Stimulated activated CD8-positive, alpha-beta memory T cell treated with anti-CD3 and anti-CD28 coated beads, Interleukin-4, amount 100 ng/mL, for 4 hours (primary cell): ENCODE measurements around the gene NAA80.

ENCODE experiments used
- DNase-seq, 2 donors: peaks; one replicate each; pipeline ENCODE4 v3.0.0-alpha.2; 2020; ENCODE audit warnings: low read depth in 2 of 2, low spot score in 1 of 2

NAA80 gene

DNA sequence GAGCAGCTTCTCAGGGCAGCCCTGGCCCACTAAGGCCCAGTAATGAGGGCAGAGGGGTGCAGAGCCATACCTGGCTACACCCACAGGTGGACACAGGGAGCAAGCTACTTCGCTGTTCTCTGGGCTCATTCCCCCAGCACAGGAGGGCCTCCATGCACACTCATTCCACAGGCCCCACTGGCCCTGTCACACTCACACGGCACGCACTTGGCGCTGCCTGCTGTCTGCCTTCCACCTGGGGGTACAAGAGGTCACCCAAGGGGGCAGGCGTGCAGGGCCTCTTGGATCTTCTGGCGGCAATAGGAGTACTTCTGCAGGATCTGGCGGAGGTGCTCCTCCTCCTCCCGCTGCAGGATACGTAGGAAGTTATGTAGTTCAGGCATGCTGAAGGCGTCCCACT is 31.1 kb upstream of the NAA80 start:
- DNase-seq = no peak

DNA sequence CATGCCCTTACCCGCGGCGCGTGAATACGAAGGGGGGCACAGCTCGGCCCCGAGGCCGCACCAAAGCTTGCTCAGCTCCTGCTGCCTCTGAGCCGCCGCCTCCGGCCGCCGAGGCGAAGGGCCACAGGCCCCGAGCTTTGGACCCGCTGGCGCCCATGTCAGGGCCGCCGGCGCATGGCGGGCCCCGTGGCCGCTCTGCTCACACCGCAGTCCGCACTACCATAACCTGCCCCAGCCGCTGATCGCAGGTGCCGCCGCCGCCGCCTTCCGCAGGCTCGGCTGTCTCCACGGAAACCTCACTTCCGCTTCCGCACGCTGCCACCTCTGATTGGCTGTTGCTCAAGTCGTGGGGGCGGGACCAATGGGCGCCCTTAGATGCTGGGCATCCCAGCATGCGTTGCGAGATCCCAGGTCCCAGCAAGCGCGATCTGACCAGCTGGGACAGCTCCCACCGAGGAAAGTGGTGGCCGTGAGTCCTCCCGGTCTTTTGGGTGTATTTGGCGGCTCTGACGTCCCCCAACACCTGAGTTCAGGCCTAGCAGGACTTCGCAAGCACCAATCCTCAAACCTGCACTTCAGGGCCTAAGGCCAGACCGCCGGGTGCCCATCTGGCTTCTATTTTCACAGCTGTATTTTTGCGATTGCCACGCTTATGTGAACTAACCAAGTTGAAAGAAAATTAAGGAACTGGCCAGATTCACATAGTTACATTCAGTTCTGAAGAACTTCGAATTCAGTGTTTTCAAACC is 28.9 kb upstream of the NAA80 start, which contains the start of gene TUSC2:
Gene TUSC2 (minus strand): TSS at position 281 of the 749 bp plus-strand sequence. CDS start 124 bp downstream, at position 157.
- peak; percentile 89 to 90 for DNase-seq

DNA sequence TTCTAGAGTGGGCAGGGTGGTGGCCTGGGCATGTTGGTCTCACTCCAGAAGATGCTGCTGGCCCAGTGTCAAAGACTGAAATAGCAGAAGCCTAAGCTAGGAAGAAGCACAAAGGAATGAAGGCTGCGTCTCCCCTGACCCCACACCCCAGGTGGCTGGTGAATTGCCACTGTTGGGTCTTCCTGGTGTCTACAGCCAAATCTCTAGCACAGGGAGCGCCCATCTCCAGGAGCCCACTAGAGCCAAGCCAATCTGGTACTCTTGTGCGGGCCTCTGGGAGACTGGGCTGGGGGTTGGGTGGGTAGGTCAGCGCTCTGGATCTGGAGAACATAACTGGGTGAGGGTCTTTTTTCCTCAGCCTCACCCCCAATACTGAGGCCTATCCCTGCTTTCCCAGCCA is 27.9 kb upstream of the NAA80 start:
- no peak for DNase-seq

DNA sequence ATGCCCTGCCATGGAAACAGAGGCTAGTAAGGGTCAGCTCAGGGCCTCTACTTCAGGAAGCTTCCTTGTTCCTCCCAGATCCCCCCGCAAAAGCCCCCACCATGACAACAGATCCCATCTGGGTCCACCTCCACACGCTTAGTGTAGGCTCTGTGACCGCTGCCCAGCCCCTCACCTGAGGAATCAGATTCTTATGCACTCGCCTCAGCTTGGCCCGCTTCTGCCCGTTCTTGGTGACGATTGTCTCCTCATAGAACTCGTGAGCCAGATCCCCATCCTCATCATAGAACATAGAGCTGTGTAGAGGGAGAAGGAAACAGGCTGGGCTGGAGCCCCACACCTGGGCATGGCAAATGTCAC is 27.0 kb upstream of the NAA80 start:
- DNase-seq = no peak

DNA sequence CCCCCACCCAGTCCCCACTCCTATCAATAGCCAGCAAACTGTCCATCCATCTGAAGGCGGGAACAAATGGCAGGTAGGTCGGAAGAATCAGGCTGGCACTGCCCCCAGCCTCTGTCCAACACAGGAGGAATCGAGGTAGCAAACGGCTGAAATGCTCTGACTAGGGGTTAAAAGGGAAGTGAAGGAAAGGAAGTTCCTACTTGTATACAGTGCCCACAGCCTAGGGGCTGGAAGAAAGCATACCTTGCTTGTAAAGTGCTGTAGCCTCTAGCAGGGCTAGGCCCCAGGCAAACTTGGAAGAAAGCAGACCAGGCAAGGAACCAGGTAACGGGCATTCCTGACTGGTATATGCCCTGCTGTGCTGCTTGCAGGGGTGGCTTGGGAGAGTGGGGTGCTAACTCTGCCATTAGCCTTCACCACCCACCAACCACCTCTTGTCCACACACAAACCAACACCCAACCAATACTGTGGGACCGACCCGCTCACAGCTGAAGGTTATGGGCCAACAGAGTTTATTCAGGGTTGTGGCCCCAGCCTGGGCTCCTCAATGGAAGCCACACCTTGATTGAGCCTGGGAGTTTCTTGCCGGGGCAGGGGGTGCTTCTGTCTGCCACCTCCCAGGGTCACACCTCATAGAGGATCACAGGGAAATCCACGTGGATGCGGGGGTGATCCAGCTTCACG is 26.4 kb upstream of the NAA80 start:
- DNase-seq = no peak

DNA sequence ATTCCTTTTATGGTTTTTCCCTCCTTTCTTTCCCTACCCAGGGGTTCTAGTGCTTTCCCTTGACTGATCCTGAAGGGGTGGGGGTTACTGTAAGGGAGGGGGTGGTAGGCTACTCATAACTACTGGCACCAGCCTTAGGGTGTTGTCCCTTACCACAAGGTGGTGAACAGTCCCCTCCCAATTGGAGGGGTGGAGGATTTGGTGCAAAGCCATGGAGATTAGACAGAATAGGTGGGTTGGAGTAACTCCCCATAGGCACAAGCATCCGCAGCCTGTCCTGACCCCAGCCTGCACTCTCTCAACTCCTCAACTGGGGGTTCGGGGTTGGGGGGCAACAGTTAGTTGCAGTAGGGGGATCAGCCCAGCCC is 25.9 kb upstream of the NAA80 start:
- DNase-seq = no peak

DNA sequence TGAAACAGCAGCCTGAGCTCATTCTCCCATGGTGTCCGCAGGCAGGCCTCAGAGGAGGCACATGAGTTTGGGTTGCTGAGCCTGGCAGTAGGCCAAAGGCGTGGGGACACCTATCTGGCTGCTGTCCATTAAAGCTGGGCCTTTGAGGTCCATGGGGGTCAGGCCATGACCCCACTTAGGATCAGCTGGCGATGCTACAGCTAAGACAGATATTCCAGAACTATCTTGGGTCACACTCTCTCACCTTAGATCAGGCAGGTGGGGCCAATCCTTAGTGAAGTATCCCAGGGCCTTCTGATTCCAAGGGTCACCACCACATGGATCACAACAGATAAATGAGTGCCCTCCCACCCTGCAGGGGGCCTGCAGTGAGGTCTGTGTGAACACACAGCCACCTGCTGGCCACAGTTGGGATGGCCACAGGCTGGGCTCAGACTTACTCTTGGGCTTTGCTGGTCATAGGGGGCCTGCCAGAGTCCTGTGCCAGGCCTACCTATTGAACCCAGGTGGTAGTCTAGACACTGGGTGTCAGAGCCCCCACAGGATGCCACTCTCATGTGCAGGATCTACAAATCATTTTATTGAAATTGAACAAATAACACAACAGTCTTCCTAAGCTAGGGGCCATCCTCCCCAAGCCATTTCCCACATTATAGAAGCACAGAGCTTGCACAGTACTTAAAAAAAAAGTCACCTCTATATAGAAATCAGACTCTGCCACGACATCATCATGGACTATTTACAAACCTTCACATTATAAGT is 25.3 kb upstream of the NAA80 start:
- peak in 1 of 2 donors; percentile 33 for DNase-seq

DNA sequence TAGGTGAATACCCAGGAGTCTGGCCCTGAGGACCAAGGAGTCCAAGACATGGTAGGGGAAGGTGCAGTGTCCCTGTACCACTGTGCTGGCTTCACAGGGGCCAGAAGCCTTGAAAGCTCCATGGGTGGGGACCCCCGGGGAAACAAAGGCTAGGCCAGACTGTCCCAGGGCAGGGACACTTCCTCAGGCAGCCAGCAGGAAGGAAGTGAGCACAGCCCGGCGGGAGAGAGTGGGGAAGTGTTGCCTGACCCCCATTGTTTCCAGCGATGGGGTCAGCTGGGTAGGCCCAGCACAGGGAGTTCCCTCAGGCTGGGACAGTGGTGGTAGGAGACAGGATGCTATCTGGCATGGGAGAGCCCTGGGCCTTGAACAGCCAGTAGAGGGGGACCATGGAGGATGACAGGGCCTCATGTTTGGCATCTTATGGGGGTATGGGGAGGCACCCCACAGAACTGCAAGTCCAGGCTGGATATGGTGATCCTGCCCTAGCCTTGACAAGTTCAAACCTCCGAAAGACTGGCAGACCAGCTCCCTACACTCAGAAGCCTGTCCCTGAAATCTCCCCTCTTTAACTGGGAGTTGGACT is 24.5 kb upstream of the NAA80 start:
- DNase-seq = no peak

DNA sequence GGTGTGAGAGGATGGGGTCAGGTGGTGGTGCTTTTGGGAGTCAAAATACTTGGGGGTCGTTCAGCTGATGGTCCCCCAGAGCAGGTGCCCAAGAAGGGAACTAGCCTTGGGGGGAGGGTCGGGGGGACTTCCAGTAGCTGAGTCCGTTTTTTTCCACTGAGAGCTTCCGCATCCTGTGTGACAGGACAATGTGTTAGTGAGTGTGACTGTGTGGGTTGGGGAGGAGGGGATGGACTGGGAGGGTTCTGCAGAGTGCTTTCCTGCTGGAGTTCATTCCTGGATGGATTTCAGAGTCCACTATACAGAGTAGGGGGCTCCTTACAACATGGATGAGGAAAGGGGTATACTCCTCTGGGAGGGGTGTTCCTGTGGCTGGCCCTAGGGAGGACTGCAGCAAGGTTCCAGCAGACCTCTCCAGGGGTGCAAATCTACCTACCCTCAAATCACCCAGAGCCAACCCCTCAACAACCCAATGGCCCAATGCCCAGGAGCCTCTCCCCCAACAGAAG is 23.9 kb upstream of the NAA80 start:
- no peak for DNase-seq

DNA sequence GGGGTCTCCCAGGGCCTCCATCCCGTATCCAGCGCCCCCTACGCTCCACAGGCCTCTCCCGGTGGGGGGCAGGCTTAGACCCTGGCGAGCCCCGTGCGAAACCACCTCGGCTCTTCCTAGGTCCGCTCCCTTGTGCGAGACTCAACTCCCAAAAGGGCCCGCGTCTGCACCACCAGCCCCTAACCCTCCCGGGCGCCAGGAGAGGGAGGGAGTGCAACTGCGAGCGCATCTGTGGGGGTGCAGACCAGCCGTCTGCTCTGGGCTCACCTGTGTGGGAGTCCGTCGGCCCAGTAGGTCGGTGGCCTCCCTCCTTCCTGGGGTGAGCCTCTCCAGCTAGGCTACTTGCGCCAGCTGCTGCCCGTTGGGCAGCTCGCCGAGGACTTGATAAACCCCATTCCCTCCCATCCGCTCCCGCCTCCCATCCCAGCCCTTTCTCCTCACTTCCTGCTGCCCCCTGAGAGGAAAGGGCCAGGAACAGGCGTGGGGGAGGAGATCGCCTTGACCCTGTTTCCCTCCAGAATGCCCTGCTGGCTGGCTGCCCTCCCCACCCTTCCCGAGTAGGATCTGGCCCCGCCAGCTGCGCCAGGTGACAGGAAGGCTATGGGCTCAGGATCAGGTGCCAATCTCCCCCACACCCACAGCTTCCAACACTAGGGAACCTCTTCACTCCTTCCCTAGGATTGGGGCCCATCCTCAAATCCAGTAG is 23.3 kb upstream of the NAA80 start, which contains the start of gene HYAL2:
Gene HYAL2 (minus strand): TSS at position 360 of the 706 bp plus-strand sequence. CDS start 2,256 bp downstream, outside the sequence.
- no peak for DNase-seq

DNA sequence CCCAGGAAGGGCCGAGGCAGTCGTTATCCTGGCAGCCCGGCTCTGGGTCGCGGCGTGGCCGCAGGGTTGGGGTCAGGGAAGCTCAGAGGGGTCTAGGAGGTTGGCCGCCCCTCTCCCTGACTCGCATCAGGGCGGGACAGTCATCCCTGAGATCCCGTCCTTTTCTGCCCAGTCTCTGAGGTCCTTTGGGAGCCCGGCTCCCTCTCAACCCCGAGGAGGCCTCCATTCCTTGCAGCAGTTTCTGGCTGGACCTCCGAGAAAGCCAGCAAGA is 22.8 kb upstream of the NAA80 start:
- no peak for DNase-seq

DNA sequence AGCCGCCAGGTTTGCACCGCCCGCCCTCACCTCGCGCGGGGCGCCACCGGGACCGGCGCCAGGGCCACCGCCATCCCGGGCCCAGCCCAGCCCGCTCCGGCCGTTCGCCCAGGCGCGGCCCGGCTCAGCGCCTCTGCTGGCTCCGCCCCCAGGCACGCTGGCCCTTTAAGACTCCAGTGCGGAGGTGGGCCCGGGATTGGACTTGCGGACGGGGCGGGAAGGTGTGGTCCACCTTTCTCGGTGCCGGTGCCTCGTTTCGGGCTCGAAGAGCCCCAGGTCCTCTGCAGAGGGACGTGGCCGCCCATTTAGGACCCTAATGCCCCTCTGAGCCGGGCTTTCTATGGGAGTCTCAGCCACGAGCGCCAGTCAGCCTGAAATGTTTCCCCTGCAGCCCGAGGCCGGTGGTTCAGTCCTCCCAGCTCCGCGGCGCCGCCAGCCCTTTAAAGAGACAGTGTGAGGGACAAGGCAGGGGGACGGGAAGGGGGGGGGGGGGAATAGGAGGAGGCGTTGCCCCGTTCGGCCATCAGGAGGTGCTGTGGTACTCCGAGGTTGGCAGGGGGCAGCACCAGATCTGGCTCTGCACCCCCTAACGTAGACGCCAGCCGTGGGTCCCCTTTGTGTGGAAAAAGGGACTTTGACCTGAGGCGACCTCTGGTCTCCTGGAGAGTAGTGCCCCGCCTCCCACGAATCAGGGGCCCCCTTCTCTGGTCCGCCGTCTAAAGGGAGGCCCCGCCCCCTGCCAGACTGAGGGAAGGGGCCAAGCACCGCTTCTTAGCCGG is 22.3 kb upstream of the NAA80 start:
- DNase-seq = peak; percentile 59 to 65

DNA sequence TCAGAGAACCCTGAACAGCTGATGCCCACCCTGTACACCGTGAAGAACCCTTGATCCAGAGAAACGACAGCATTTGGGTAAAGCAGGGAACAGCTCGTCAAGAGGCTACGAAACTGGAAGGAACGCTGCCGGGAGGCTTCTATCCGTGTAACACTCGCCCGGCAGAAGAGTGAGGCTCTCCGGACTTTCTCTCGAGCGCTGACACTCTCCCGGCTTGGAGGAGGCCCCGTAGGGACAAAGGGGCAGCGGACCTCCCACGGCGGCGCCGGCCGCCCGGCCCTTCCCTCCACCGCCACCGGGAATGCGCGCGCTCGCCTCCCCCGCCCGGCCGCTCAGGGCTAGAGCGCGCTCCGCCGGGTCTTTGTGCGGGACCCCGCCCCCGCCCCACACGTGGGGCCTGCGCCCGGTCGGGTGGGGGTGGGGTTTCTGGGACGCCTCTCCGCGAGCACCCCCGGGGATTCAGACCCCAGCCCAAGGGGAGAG is 21.7 kb upstream of the NAA80 start:
- peak in 1 of 2 donors; percentile 35 for DNase-seq

DNA sequence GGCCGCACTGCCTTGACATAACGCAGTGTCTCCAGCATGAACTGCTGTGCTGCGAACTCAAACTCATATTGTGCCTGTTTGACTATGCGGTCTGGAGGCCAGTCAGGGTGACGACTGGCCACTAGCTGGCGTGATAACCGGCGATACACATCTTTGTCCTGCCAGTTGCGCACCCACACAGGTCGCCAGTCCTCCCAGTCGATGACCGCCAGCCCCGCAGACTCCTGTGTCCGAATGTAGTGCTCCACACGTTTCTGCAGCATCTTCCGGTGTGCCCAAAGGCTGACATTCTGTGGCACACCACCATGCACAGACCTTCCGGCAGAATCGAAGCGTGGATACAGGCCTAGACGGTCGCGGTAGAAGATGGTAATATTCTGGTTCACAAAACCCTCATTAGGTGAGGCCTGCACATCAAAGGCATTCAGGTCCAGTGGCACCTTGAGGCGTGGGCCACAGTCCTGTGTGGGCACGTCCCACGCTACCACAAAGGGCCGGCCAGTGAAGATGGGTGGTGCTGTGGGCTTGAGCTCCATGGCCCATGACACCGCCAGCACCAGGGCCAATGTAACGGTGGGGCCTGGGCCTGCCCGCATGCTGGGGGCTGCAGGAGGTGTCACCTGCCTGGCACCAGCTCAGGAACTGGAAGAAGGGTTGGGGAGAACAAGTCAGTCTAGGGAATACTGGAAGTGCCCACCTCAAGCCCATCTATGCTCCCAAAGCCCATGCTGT is 20.9 kb upstream of the NAA80 start:
- DNase-seq = no peak

DNA sequence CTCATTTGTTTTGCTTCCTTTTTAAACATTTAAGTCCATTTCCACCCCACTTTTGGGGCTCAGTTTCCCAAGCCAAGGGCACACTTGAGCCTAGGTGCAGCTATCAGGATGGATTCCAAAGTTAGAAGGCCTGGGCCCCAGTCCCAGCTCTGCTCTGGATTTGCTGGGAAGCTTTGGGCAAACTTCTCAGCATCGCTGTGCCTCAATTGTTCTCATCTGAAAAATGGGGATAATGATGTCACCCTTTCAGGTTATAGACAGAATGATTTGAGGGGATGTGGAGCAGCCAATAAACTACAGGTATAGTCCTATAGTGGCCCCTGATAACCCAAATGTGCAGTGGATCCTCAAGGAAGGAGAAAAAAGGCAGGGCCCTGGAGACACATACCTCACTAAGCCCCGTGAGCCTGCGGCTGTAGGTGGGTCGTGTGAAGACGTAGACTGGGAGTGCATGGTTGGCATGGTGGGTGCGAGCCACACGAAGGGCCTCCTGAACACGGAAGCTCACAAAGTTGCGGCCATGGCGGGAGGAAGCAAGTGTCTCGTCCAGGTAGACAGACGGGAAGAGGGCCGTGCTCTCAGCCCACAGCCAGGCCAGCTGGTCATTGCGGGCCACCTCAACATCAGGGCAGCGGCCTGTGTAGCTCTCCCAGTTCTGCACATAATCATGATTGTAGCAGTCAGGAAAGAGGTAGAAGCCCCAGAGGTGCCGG is 20.1 kb upstream of the NAA80 start:
- DNase-seq = no peak

DNA sequence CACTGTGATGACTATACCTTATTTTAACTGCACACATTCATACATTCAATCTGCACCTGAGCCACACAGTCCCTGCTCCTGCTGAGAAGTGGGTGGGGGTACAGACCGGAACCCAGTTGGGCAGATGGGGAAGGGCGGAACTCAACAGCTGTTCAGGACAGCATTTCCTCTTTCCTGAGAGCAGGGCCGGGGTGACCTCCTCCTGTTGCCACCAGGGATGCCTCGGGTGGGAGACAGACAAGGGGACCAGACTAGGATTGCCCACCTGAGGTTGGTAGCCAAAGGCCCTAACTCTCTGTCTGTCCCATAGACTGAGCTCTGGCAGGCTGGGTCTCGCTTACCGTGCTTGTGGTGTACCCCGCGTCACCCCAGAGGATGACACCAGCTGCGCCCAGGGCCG is 19.4 kb upstream of the NAA80 start:
- DNase-seq = no peak

DNA sequence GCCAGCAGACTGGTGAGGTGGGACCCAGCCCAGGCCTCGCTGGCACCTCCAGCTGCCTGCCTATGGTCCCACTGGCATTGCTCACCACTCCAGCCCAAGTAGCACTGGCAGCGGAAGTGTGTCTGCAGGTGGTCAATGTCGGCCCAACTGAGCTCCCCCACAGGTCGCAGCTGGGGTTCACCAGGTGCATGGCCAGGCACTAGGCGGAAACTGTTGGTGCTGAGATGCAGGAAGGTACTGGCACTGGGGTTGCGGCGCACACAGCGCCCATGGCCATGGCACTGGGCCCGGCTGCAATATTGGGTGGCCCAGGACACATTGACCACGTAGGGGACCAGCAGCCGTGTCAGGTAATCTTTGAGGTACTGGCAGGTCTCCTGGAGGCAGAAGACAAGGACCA is 19.0 kb upstream of the NAA80 start:
- DNase-seq = no peak

DNA sequence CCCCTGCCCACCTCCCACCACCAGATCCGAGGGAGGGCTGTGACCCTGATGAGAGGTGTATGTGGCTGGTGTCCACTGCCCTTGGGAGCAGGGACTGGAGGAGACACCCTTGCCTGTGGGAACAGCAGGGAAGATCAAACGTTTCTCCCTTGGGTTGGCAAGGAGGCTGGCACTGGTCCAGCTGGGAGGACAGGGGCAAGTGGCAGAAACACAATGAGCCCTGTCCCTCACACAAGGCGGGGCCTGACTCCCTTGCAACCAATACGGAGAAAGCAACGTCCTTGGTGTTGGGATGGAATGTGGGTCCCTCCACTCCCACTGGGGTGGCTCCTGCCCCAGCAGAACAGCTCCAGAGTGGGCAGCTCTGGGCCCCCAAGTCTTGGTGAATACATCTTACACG is 18.1 kb upstream of the NAA80 start:
- DNase-seq = no peak
